ENCODE data around the gene MAPK4.

The MAPK4 gene

GRCh38 chr18:50624981-50625380, 65.1 kb downstream of the MAPK4 start:
- DNase-seq: no peak
- peaks cover 9% of the 10 kb centered on the region for H3K36me3 Mint-ChIP-seq (ENCODE audit: low read depth)
- no peak overlapping the region for H3K4me3 Mint-ChIP-seq
- H3K27me3 Mint-ChIP-seq (ENCODE audit: low read depth, poor library complexity): peaks cover 9% of the 10 kb centered on the region
- H3K9me3 Mint-ChIP-seq: no peaks in the 10 kb centered on the region
- no peak overlapping the region for H3K27ac Mint-ChIP-seq
- TF ChIP-seq CTCF (IDR thresholded peaks at IDR 0.05): no peak
- H3K4me1 Mint-ChIP-seq: peaks cover 49% of the 10 kb centered on the region

- no peak for TF ChIP-seq CTCF (IDR thresholded peaks at IDR 0.05)
- Mint-ChIP-seq H3K4me3 (no peak overlapping the region), H3K27me3 (ENCODE audit: low read depth, poor library complexity) (peaks cover 11% of the 10 kb centered on the region), H3K27ac (no peak overlapping the region), H3K9me3 (no peaks in the 10 kb centered on the region), H3K4me1 (peaks cover 61% of the 10 kb centered on the region), H3K36me3 (ENCODE audit: low read depth) (peaks cover 9% of the 10 kb centered on the region)
- DNase-seq: no peak
These were observed 66.4 kb downstream of the MAPK4 start for GRCh38 chr18:50626317-50626716.

GRCh38 chr18:50627594-50628532, 68.0 kb downstream of the MAPK4 start:
- no peak for DNase-seq
- H3K27ac Mint-ChIP-seq: peak overlapping the region; percentile 22
- no peak overlapping the region for H3K4me3 Mint-ChIP-seq
- H3K36me3 Mint-ChIP-seq (ENCODE audit: low read depth): peaks cover 9% of the 10 kb centered on the region
- TF ChIP-seq CTCF (IDR thresholded peaks at IDR 0.05): no peak
- H3K4me1 Mint-ChIP-seq: peaks cover 63% of the 10 kb centered on the region
- peaks cover 11% of the 10 kb centered on the region for H3K27me3 Mint-ChIP-seq (ENCODE audit: low read depth, poor library complexity)
- H3K9me3 Mint-ChIP-seq: no peaks in the 10 kb centered on the region

- H3K27me3 Mint-ChIP-seq (ENCODE audit: low read depth, poor library complexity): peaks cover 11% of the 10 kb centered on the region
- H3K4me3 Mint-ChIP-seq: no peak overlapping the region
- H3K4me1 Mint-ChIP-seq: peaks cover 61% of the 10 kb centered on the region
- no peak overlapping the region for H3K27ac Mint-ChIP-seq
- no peak for TF ChIP-seq CTCF (IDR thresholded peaks at IDR 0.05)
- peaks cover 9% of the 10 kb centered on the region for H3K36me3 Mint-ChIP-seq (ENCODE audit: low read depth)
- no peaks in the 10 kb centered on the region for H3K9me3 Mint-ChIP-seq
- DNase-seq: no peak
These were observed 68.6 kb downstream of the MAPK4 start for GRCh38 chr18:50628533-50628905.

- H3K9me3 Mint-ChIP-seq: no peaks in the 10 kb centered on the region
- peak overlapping the region; percentile 81 for H3K27ac Mint-ChIP-seq
- peaks cover 61% of the 10 kb centered on the region for H3K4me1 Mint-ChIP-seq
- peaks cover 9% of the 10 kb centered on the region for H3K36me3 Mint-ChIP-seq (ENCODE audit: low read depth)
- DNase-seq: no peak
- H3K4me3 Mint-ChIP-seq: peak overlapping the region; percentile 29
- TF ChIP-seq CTCF (IDR thresholded peaks at IDR 0.05): no peak
- H3K27me3 Mint-ChIP-seq (ENCODE audit: low read depth, poor library complexity): peaks cover 11% of the 10 kb centered on the region
These were observed 69.3 kb downstream of the MAPK4 start for GRCh38 chr18:50629148-50629631.
